ENCODE measurements around the gene ANKRD40.

The ANKRD40 gene

DNA sequence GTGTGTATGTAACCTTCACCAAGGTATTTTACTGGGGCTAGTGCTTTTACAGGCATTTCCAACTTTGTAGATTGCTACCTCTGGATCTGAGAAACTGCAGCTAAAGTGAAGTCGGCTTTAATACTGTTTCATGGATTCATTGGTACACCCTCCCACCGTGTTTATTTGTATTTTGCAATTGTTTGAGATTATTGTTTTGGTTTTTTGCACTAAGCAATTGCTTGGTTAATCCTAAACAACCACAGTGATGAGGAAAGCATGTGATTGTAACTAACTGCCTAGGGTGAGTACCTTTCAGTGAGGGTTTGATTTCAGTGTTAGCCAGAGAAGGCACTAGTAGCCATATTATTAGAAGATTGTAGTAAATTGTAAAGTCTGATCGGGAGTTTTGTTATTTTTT lies 15.0 kb upstream of the ANKRD40 start:
- H3K27me3 ChIP-seq (ENCODE audit: insufficient read depth, low read length): no peaks in the 10 kb centered on the region
- no peak for DNase-seq
- H4K12ac ChIP-seq (ENCODE audit: low read depth, low read length): no peak overlapping the region
- no peak overlapping the region for H2AFZ ChIP-seq (ENCODE audit: insufficient read depth, low read length, poor library complexity)
- no peak overlapping the region for H3K4me2 ChIP-seq (ENCODE audit: low read length)
- peaks cover 35% of the 10 kb centered on the region for H3K79me2 ChIP-seq (ENCODE audit: control insufficient read depth, insufficient read depth, low read length, poor library complexity)
- no peak overlapping the region for H2AK5ac ChIP-seq (ENCODE audit: low read length)
- no peak overlapping the region for H3K18ac ChIP-seq (ENCODE audit: low read length)
- no peak overlapping the region for H4K8ac ChIP-seq (ENCODE audit: low read depth, low read length)
- H3K27ac ChIP-seq (ENCODE audit: low read depth, low read length): no peak overlapping the region
- peak overlapping the region; percentile 96 for H3K4ac ChIP-seq (ENCODE audit: low read depth, low read length)
- WGBS (ENCODE audit: extremely low coverage, insufficient coverage, insufficient read length): no CpG with 5 or more reads among the region's 3 CpGs
- no peak overlapping the region for H3K4me3 ChIP-seq (ENCODE audit: low read depth, low read length)
- H3K23ac ChIP-seq (ENCODE audit: low read length): no peak overlapping the region
- no peak overlapping the region for H2BK5ac ChIP-seq (ENCODE audit: low read depth, low read length, poor library complexity)
- no peak overlapping the region for H2BK12ac ChIP-seq (ENCODE audit: low read length)
- H2BK120ac ChIP-seq (ENCODE audit: insufficient read depth, low read length, poor library complexity): no peak overlapping the region
- H3K36me3 ChIP-seq (ENCODE audit: control insufficient read depth in 1 of 2, insufficient read depth in 2 of 2, low read length in 2 of 2): peaks cover 0 to 2% of the 10 kb centered on the region in 2 experiments
- peaks cover 9% of the 10 kb centered on the region in 2 experiments for H3K4me1 ChIP-seq (ENCODE audit: control insufficient read depth in 1 of 2, insufficient read depth in 2 of 2, low read length in 2 of 2)
- H4K91ac ChIP-seq (ENCODE audit: low read depth, low read length): no peak overlapping the region
- peaks cover 9% of the 10 kb centered on the region for H3K79me1 ChIP-seq (ENCODE audit: low read length)
- H3K9me3 ChIP-seq (ENCODE audit: insufficient read depth, low read depth, low read length): peaks cover 2% of the 10 kb centered on the region
- no peak overlapping the region for H3K9ac ChIP-seq (ENCODE audit: low read length)
- no peak overlapping the region for H3K14ac ChIP-seq (ENCODE audit: low read length)

DNA sequence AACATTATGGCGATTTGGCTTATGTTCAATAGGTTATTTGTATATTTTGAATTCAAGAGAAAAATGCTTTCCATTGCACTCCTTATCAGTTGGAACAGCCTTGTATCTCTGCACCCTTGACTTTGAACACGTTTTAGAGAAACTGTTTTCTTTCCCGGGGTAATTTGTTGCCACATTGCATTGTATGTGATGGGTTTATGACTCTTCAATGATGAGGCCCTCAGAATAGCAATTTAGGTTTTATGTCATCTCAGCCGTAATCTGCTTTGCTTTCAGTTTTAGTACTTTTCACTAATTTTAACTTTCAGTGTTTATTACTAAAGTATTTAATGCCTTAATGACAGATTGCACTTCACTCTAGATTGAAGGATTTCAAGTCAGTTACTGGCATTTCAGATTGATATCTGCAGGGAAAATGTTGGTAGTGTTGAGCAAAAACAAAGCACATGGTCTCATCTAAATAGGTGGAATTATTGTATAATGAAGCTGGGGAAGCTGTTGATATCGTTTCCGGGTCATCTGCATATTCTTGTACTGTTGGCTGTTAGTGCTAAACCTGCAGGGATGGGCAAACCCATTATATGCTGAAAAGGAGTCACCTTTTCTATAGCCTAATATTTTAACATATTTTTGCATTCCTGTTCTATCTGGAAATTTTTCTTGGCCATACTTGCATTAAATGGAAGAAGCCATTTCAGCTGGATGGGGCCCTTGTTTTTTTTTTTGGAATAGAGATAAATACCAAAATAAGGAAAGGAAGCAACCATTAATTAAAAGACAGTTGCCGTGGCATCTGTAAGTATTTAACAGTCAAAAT lies 13.7 kb upstream of the ANKRD40 start:
- H4K91ac ChIP-seq (ENCODE audit: low read depth, low read length): no peak overlapping the region
- H2AK5ac ChIP-seq (ENCODE audit: low read length): no peak overlapping the region
- H3K4me1 ChIP-seq (ENCODE audit: control insufficient read depth in 1 of 2, insufficient read depth in 2 of 2, low read length in 2 of 2): peaks cover 3 to 6% of the 10 kb centered on the region in 2 experiments
- peak overlapping the region; percentile 64 for H3K4me2 ChIP-seq (ENCODE audit: low read length)
- H3K18ac ChIP-seq (ENCODE audit: low read length): no peak overlapping the region
- H3K4me3 ChIP-seq (ENCODE audit: low read depth, low read length): no peak overlapping the region
- peaks cover 2% of the 10 kb centered on the region for H3K9me3 ChIP-seq (ENCODE audit: insufficient read depth, low read depth, low read length)
- H3K79me2 ChIP-seq (ENCODE audit: control insufficient read depth, insufficient read depth, low read length, poor library complexity): peaks cover 30% of the 10 kb centered on the region
- H3K27ac ChIP-seq (ENCODE audit: low read depth, low read length): no peak overlapping the region
- peaks cover 9% of the 10 kb centered on the region for H3K79me1 ChIP-seq (ENCODE audit: low read length)
- no peak overlapping the region for H3K9ac ChIP-seq (ENCODE audit: low read length)
- H3K23ac ChIP-seq (ENCODE audit: low read length): no peak overlapping the region
- no peak overlapping the region for H4K8ac ChIP-seq (ENCODE audit: low read depth, low read length)
- no peaks in the 10 kb centered on the region for H3K27me3 ChIP-seq (ENCODE audit: insufficient read depth, low read length)
- no peak overlapping the region for H2BK12ac ChIP-seq (ENCODE audit: low read length)
- H4K12ac ChIP-seq (ENCODE audit: low read depth, low read length): no peak overlapping the region
- H3K4ac ChIP-seq (ENCODE audit: low read depth, low read length): peak overlapping the region; percentile 62
- H2BK5ac ChIP-seq (ENCODE audit: low read depth, low read length, poor library complexity): no peak overlapping the region
- no peak overlapping the region for H2AFZ ChIP-seq (ENCODE audit: insufficient read depth, low read length, poor library complexity)
- WGBS (ENCODE audit: extremely low coverage, insufficient coverage, insufficient read length): no CpG with 5 or more reads among the region's 7 CpGs
- no peak overlapping the region for H3K14ac ChIP-seq (ENCODE audit: low read length)
- peaks cover 0 to 2% of the 10 kb centered on the region in 2 experiments for H3K36me3 ChIP-seq (ENCODE audit: control insufficient read depth in 1 of 2, insufficient read depth in 2 of 2, low read length in 2 of 2)
- peak in 1 of 2 donors; percentile 42 for DNase-seq
- H2BK120ac ChIP-seq (ENCODE audit: insufficient read depth, low read length, poor library complexity): no peak overlapping the region

DNA sequence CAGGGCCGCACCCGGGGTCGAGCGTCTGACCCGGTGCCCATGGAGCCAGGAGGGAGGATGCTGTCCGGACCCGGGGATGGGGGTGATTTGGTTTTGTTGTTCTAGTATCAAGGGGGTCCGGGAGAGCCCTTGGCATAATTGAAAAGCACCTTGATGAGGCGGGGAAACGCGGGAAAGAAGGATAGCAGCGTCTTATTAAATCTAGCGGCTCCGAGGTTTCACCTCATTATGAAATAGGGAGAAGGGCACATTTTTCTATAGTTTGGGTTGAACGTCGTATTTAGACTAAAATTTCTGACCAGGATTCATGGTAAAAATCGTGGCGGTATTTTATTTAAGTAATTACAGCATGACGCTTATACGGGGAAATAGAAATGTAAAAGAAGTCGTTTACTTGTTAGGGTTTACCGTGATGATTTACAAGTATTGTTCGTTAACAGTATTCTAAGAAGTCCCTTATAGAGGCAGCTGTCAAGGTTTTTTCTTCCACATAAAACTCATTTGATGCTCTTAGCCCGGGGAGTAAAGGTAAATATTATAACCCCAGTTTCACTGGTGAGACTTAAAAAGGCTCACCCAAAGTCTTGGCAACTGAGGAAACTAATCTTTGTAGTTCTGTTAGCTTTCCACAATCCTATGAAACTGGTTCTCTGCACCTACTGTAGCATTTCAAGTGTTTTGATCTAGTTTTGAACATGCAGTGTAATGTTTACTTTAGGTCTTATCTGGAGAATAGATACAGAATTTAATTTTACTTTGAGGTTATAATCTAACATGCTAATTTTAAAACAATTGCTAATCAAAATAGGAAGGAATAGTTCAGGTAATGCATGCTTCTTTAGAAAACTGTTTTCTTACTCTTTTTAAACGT lies 12.4 kb upstream of the ANKRD40 start:
- Histone ChIP-seq H4K8ac (ENCODE audit: low read depth, low read length) (peak overlapping the region; percentile 97), H2BK5ac (ENCODE audit: low read depth, low read length, poor library complexity) (peak overlapping the region; percentile 93), H3K9me3 (ENCODE audit: insufficient read depth, low read depth, low read length) (peaks cover 2% of the 10 kb centered on the region), H3K36me3 (ENCODE audit: control insufficient read depth in 1 of 2, insufficient read depth in 2 of 2, low read length in 2 of 2) (peaks cover 0 to 2% of the 10 kb centered on the region in 2 experiments), H2BK120ac (ENCODE audit: insufficient read depth, low read length, poor library complexity) (peak overlapping the region; percentile 86), H3K27ac (ENCODE audit: low read depth, low read length) (peak overlapping the region; percentile 99), H3K79me1 (ENCODE audit: low read length) (peaks cover 9% of the 10 kb centered on the region), H4K91ac (ENCODE audit: low read depth, low read length) (peak overlapping the region; percentile 91), H3K18ac (ENCODE audit: low read length) (peak overlapping the region; percentile 97), H3K23ac (ENCODE audit: low read length) (no peak overlapping the region), H3K4ac (ENCODE audit: low read depth, low read length) (peak overlapping the region; percentile 100), H2AK5ac (ENCODE audit: low read length) (peak overlapping the region; percentile 67), H3K79me2 (ENCODE audit: control insufficient read depth, insufficient read depth, low read length, poor library complexity) (peaks cover 27% of the 10 kb centered on the region), H3K27me3 (ENCODE audit: insufficient read depth, low read length) (no peaks in the 10 kb centered on the region), H3K4me2 (ENCODE audit: low read length) (peak overlapping the region; percentile 64), H3K4me3 (ENCODE audit: low read depth, low read length) (peak overlapping the region; percentile 89), H2AFZ (ENCODE audit: insufficient read depth, low read length, poor library complexity) (peak overlapping the region; percentile 95), H3K9ac (ENCODE audit: low read length) (peak overlapping the region; percentile 95), H3K4me1 (ENCODE audit: control insufficient read depth in 1 of 2, insufficient read depth in 2 of 2, low read length in 2 of 2) (peaks cover 3 to 6% of the 10 kb centered on the region in 2 experiments), H3K14ac (ENCODE audit: low read length) (peak overlapping the region; percentile 98), H2BK12ac (ENCODE audit: low read length) (no peak overlapping the region), H4K12ac (ENCODE audit: low read depth, low read length) (peak overlapping the region; percentile 98)
- WGBS (ENCODE audit: extremely low coverage, insufficient coverage, insufficient read length): no CpG with 5 or more reads among the region's 25 CpGs
- peak in 1 of 2 donors; percentile 34 for DNase-seq

DNA sequence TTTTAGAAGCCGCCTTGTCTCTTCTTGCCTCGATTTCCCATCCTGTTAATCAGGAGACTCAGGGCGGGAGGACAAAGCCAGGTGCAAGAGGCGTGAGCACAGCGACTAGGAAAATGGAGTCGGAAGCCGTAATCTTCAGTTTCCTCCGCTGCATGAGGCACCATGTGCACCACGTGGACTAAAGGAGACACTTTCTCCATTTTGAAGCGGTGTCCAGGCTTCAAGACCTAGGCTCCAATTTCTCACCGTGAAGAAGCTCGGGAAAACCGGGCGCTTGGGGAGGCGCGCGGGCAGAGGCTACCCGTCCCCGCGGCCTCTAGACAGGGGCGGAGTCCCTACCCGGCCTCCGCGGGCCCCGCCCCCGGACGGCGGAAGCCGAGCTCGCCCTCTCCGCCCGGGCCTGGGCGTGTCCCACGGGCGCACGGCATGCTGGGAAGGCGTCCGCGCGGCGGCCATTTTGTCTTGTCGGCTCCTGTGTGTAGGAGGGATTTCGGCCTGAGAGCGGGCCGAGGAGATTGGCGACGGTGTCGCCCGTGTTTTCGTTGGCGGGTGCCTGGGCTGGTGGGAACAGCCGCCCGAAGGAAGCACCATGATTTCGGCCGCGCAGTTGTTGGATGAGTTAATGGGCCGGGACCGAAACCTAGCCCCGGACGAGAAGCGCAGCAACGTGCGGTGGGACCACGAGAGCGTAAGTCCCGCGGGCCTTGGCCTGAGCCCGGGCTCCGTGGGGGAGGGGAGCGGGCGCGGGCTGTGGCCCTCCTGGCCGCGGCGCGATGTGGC lies 11.6 kb upstream of the ANKRD40 start, which contains the start of gene LUC7L3:
TSS of gene LUC7L3 (plus strand) at position 460 of the 780 bp plus-strand sequence. CDS start at position 590, 130 bp downstream.
- peaks cover 0 to 2% of the 10 kb centered on the region in 2 experiments for H3K36me3 ChIP-seq (ENCODE audit: control insufficient read depth in 1 of 2, insufficient read depth in 2 of 2, low read length in 2 of 2)
- peak; percentile 94 to 98 for DNase-seq
- H3K4ac ChIP-seq (ENCODE audit: low read depth, low read length): peak within 1 kb of the TSS; percentile 100
- H3K4me2 ChIP-seq (ENCODE audit: low read length): peak within 1 kb of the TSS; percentile 88
- WGBS (ENCODE audit: extremely low coverage, insufficient coverage, insufficient read length): no CpG with 5 or more reads among the region's 76 CpGs
- H4K12ac ChIP-seq (ENCODE audit: low read depth, low read length): peak within 1 kb of the TSS; percentile 98
- peak within 1 kb of the TSS; percentile 93 for H2BK5ac ChIP-seq (ENCODE audit: low read depth, low read length, poor library complexity)
- peak within 1 kb of the TSS; percentile 89 for H3K4me3 ChIP-seq (ENCODE audit: low read depth, low read length)
- H4K8ac ChIP-seq (ENCODE audit: low read depth, low read length): peak within 1 kb of the TSS; percentile 97
- peak within 1 kb of the TSS; percentile 99 for H3K27ac ChIP-seq (ENCODE audit: low read depth, low read length)
- peaks cover 3 to 6% of the 10 kb centered on the region in 2 experiments for H3K4me1 ChIP-seq (ENCODE audit: control insufficient read depth in 1 of 2, insufficient read depth in 2 of 2, low read length in 2 of 2)
- H2BK12ac ChIP-seq (ENCODE audit: low read length): peak within 1 kb of the TSS; percentile 75
- H3K14ac ChIP-seq (ENCODE audit: low read length): peak within 1 kb of the TSS; percentile 98
- peak within 1 kb of the TSS; percentile 95 for H2AK5ac ChIP-seq (ENCODE audit: low read length)
- peak within 1 kb of the TSS; percentile 95 for H3K9ac ChIP-seq (ENCODE audit: low read length)
- H3K9me3 ChIP-seq (ENCODE audit: insufficient read depth, low read depth, low read length): peaks cover 2% of the 10 kb centered on the region
- H3K23ac ChIP-seq (ENCODE audit: low read length): no peak within 1 kb of the TSS
- peaks cover 9% of the 10 kb centered on the region for H3K79me1 ChIP-seq (ENCODE audit: low read length)
- H3K27me3 ChIP-seq (ENCODE audit: insufficient read depth, low read length): no peaks in the 10 kb centered on the region
- peaks cover 22% of the 10 kb centered on the region for H3K79me2 ChIP-seq (ENCODE audit: control insufficient read depth, insufficient read depth, low read length, poor library complexity)
- peak within 1 kb of the TSS; percentile 99 for H2AFZ ChIP-seq (ENCODE audit: insufficient read depth, low read length, poor library complexity)
- peak within 1 kb of the TSS; percentile 94 for H4K91ac ChIP-seq (ENCODE audit: low read depth, low read length)
- H2BK120ac ChIP-seq (ENCODE audit: insufficient read depth, low read length, poor library complexity): peak within 1 kb of the TSS; percentile 96
- peak within 1 kb of the TSS; percentile 97 for H3K18ac ChIP-seq (ENCODE audit: low read length)

Data from trophoblast cell (in vitro differentiated cells and primary cell).